Measurements from ENCODE around the gene IFI44.

DNA sequence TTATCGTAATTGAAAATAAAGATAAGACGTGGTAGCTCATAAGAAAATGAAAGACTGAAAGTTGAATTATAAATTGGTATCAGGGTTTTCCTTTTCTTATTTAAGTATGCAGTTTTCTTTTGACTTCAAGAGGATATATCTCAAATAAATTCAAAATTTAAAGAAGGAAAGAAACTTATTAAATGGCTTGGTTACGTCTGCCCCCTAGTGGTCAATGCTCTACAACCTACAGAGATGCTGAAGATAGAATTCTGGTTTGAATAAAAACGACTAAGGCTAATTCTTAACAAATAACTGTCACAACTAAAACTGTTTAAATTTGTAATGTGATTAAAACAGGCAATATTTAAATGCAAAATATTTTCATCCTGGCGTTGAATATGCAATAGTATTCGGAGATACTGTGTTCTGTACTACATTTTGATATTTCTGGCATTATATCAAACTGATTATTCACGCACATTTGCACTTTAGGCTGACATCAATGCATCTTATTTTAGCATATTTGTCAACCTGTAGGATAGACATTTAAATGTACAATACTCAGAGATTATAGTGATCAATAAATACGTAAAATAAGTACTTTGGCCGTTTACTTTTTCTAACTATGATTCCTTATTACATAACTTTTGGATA is 26.8 kb downstream of the IFI44 start:
- TF ChIP-seq, protein P1, sequence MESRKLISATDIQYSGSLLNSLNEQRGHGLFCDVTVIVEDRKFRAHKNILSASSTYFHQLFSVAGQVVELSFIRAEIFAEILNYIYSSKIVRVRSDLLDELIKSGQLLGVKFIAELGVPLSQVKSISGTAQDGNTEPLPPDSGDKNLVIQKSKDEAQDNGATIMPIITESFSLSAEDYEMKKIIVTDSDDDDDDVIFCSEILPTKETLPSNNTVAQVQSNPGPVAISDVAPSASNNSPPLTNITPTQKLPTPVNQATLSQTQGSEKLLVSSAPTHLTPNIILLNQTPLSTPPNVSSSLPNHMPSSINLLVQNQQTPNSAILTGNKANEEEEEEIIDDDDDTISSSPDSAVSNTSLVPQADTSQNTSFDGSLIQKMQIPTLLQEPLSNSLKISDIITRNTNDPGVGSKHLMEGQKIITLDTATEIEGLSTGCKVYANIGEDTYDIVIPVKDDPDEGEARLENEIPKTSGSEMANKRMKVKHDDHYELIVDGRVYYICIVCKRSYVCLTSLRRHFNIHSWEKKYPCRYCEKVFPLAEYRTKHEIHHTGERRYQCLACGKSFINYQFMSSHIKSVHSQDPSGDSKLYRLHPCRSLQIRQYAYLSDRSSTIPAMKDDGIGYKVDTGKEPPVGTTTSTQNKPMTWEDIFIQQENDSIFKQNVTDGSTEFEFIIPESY (IDR thresholded peaks at IDR 0.05) = no peak
- TF ChIP-seq RAD21 (IDR thresholded peaks at IDR 0.05) (peak; percentile 92 to 93), YY1 (IDR thresholded peaks at IDR 0.05) (no peak), HNF4G (IDR thresholded peaks at IDR 0.05) (no peak), EGR1 (IDR thresholded peaks at IDR 0.05; ENCODE audit: low read depth in 2 of 2) (no peak), TAF1 (conservative IDR thresholded peaks at IDR 0.05) (no peak), JUND (IDR thresholded peaks at IDR 0.05) (no peak), FOXA1 (IDR thresholded peaks at IDR 0.05) (no peak), GABPA (IDR thresholded peaks at IDR 0.05 in 1 of 2, conservative IDR thresholded peaks at IDR 0.05 in 1 of 2) (no peak), FOXA2 (IDR thresholded peaks at IDR 0.05) (no peak)
- TF ChIP-seq, protein P2, sequence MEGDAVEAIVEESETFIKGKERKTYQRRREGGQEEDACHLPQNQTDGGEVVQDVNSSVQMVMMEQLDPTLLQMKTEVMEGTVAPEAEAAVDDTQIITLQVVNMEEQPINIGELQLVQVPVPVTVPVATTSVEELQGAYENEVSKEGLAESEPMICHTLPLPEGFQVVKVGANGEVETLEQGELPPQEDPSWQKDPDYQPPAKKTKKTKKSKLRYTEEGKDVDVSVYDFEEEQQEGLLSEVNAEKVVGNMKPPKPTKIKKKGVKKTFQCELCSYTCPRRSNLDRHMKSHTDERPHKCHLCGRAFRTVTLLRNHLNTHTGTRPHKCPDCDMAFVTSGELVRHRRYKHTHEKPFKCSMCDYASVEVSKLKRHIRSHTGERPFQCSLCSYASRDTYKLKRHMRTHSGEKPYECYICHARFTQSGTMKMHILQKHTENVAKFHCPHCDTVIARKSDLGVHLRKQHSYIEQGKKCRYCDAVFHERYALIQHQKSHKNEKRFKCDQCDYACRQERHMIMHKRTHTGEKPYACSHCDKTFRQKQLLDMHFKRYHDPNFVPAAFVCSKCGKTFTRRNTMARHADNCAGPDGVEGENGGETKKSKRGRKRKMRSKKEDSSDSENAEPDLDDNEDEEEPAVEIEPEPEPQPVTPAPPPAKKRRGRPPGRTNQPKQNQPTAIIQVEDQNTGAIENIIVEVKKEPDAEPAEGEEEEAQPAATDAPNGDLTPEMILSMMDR (IDR thresholded peaks at IDR 0.05; ENCODE audit: low read depth, low read length, missing input control) = peak; percentile 81
- TF ChIP-seq, protein P3, sequence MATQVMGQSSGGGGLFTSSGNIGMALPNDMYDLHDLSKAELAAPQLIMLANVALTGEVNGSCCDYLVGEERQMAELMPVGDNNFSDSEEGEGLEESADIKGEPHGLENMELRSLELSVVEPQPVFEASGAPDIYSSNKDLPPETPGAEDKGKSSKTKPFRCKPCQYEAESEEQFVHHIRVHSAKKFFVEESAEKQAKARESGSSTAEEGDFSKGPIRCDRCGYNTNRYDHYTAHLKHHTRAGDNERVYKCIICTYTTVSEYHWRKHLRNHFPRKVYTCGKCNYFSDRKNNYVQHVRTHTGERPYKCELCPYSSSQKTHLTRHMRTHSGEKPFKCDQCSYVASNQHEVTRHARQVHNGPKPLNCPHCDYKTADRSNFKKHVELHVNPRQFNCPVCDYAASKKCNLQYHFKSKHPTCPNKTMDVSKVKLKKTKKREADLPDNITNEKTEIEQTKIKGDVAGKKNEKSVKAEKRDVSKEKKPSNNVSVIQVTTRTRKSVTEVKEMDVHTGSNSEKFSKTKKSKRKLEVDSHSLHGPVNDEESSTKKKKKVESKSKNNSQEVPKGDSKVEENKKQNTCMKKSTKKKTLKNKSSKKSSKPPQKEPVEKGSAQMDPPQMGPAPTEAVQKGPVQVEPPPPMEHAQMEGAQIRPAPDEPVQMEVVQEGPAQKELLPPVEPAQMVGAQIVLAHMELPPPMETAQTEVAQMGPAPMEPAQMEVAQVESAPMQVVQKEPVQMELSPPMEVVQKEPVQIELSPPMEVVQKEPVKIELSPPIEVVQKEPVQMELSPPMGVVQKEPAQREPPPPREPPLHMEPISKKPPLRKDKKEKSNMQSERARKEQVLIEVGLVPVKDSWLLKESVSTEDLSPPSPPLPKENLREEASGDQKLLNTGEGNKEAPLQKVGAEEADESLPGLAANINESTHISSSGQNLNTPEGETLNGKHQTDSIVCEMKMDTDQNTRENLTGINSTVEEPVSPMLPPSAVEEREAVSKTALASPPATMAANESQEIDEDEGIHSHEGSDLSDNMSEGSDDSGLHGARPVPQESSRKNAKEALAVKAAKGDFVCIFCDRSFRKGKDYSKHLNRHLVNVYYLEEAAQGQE (IDR thresholded peaks at IDR 0.05) = no peak
- TF ChIP-seq, protein P4, sequence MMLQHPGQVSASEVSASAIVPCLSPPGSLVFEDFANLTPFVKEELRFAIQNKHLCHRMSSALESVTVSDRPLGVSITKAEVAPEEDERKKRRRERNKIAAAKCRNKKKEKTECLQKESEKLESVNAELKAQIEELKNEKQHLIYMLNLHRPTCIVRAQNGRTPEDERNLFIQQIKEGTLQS (IDR thresholded peaks at IDR 0.05) = no peak
- TF ChIP-seq, protein P5, sequence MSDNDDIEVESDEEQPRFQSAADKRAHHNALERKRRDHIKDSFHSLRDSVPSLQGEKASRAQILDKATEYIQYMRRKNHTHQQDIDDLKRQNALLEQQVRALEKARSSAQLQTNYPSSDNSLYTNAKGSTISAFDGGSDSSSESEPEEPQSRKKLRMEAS (IDR thresholded peaks at IDR 0.05) = no peak
